GM10266 (cell line): ENCODE data around the gene B9D1.

ENCODE experiments used
- DNase-seq: peaks from one replicate; pipeline ENCODE4 v3.0.0; 2012; ENCODE audit errors: extremely low spot score
- CTCF ChIP-seq: IDR thresholded peaks from 2 replicates; pipeline ENCODE4 v1.5.1; 2012; ENCODE audit warnings: mild to moderate bottlenecking, low read depth; ENCODE audit not compliant: control insufficient read depth, insufficient read depth; ENCODE audit errors: missing control alignments

B9D1 gene

DNA sequence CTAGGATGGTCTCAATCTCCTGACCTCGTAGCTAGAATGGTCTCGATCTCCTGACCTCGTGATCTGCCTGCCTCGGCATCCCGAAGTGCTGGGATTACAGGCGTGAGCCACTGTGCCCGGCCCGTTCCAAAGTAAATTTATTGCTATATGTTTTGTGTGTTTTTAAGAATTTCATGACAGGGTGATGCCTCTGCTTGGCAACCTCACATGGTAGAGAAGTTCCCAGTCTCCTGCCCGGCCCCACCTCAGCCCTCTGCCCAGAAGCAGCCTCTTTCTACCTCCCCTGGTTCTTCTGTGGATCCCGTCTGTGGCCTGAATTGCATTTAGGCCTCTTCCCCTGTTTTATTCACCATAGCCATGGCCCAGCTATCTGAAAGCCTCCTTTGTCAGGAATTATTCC lies 55.0 kb downstream of the B9D1 start:
- DNase-seq = no peak
- no peak for TF ChIP-seq CTCF

DNA sequence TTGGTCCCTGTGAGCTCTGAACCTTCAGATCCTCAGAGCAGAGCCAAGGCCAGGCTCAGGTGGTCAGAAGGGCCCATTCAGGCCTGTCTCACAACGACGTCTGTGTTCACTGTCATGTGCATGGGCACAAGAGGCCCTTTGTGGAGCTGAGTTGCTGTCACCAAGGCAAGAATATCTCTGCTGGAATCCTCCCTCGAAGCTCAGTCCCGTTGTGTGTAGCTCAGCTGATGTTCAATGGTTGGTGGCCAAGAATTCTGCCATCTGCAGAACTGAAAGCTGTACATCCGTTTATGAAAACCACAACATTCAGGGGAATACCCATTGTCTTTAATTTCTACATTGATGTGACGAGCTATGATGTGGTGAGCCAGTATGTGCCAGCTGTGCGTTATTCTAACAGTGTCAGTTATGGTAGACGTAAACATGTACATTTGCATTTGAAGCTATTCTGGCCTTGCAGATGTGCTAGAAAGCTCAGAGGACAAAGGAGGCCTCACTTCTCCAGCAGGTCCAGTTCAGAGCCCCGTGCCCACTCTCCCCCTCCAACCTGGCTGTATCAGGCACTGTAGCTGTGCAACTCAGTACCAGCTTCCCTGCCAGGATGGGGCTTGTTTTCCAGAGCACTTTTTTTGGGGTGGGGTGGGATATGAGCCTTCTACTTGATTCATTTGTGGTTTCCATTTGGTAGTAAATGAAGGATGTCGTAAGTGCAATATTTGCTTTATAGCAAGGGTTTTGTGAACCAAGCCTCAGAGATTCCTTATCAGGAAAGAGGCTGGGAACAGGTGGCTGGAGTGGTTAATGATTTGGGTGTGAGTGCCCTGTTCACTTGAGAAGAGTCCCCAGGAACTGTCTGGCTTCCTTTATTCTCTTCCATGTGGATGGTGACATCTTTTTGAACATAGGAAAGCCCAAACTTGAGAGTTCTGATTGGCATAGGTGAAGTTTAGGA lies 56.1 kb downstream of the B9D1 start:
- TF ChIP-seq CTCF = no peak
- DNase-seq = peak; percentile 70

- no peak for TF ChIP-seq CTCF
- DNase-seq = no peak
Measured at GRCh38 chr17:19305761-19306159, 56.8 kb downstream of the B9D1 start.

GRCh38 chr17:19305256-19305655 lies 57.3 kb downstream of the B9D1 start:
- no peak for DNase-seq
- no peak for TF ChIP-seq CTCF

GRCh38 chr17:19304751-19305150 lies 57.8 kb downstream of the B9D1 start:
- TF ChIP-seq CTCF = no peak
- no peak for DNase-seq

- no peak for DNase-seq
- no peak for TF ChIP-seq CTCF
Measured at GRCh38 chr17:19304209-19304608, 58.3 kb downstream of the B9D1 start.

- no peak for TF ChIP-seq CTCF
- DNase-seq = no peak
Measured at GRCh38 chr17:19303367-19303776, 59.2 kb downstream of the B9D1 start.
